ENCODE measurements around the gene ENTPD6.
"Not testable (repeated sequence)": the region's sequence is repeated elsewhere in the genome, so short reads cannot be mapped to it uniquely, and the experiment has no call there.

Gene ENTPD6

GRCh38 chr20:25195014-25195961, at the start of gene ENTPD6:
Gene ENTPD6 (plus strand): TSS chr20:25195712. CDS start chr20:25206537, 10,825 bp downstream.
- DNase-seq: peak; percentile 90 to 97 (median 94)

DNA sequence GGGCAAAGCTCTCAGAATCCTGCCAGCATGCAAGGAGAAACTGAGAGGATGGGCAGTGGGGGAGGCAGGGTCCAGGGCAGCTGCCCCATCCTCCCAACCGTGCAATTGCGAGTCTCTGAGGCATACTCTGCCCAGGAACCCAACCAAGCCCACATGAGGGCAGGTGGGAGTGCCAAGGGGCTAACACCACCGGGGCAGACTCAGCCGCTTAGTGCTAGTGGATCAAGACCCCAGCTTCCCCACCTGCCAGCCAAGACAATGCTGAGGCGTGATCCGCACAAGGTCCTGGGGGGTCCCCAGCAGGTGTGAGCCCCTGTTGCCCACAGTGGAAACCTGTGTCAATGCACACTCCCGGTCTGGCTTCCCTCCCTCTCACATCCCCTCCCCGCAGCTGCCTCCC, 48.5 kb upstream of the ENTPD6 start:
- DNase-seq: no peak

GRCh38 chr20:25147716-25148115, 47.8 kb upstream of the ENTPD6 start:
- no peak for DNase-seq

GRCh38 chr20:25148181-25148981, 47.1 kb upstream of the ENTPD6 start:
- peak in 2 of 3 donors; percentile 31 to 32 for DNase-seq

- DNase-seq: peak in 1 of 3 donors; percentile 10
Observed at GRCh38 chr20:25148982-25149846, 46.3 kb upstream of the ENTPD6 start.

- no peak for DNase-seq
Observed at GRCh38 chr20:25150016-25150415, 45.5 kb upstream of the ENTPD6 start.

DNA sequence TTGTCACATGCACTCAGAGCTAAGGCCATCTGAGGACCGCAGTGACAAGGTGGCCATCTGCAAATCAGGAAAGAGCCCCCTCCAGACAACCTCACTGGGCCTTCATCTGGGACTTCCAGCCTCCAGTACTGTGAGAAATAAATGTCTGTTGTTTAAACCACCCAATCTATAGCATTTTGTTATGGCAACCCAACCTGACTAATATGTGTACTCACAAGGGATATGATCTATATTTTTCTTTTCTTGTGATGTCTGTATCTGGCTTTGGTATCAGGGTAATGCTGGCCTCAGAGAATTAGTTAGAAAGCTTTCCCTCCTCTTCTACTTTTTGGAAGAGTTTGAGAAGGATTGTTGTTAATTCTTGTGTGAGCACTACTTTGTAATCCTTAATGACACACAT, 37.5 kb upstream of the ENTPD6 start:
- no peak for DNase-seq

GRCh38 chr20:25160467-25160866, 35.0 kb upstream of the ENTPD6 start:
- no peak for DNase-seq

DNA sequence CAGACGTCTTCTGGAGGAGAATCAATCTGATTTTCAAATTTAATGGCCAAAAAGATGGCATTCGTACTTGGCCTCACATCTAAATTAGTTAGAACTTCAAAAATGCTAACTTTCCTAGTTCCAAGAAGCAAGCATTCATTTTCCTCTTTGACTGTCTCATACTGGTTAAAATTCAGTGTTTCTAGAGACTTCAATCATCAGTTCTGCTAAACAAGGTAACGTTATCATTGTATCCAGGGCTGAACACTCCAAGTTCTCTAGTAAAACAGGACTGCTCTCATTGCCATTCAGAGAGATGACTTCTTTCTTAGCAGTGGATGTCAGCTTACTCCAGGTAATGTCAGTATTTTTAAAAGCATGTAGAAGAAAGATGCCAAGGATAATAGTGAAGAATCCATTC, 34.6 kb upstream of the ENTPD6 start:
- no peak for DNase-seq

GRCh38 chr20:25165128-25165527, 30.4 kb upstream of the ENTPD6 start:
- no peak for DNase-seq

DNA sequence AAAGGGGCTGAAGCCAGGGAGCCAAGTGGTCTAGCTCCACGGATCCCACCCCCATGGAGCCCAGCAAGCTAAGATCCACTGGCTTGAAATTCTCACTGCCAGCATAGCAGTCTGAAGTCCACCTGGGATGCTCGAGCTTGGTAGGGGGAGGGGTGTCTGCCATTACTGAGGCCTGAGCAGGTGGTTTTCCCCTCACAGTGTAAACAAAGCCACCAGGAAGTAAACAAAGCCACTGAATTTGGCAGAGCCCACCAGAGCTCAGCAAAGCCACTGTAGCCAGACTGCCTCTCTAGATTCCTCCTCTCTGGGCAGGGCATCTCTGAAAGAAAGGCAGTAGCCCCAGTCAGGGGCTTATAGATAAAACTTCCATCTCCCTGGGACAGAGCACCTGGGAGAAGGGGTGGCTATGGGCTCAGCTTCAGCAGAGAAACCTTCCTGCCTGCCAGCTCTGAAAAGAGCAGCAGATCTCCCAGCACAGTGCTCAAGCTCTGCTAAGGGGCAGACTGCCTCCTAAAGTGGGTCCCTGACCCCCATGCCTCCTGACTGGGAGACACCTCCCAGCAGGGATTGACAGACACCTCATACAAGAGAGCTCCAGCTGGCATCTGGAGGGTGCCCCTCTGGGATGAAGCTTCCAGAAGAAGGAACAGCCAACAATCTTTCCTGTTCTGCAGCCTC, 29.3 kb upstream of the ENTPD6 start:
- DNase-seq: not testable (repeated sequence)

DNA sequence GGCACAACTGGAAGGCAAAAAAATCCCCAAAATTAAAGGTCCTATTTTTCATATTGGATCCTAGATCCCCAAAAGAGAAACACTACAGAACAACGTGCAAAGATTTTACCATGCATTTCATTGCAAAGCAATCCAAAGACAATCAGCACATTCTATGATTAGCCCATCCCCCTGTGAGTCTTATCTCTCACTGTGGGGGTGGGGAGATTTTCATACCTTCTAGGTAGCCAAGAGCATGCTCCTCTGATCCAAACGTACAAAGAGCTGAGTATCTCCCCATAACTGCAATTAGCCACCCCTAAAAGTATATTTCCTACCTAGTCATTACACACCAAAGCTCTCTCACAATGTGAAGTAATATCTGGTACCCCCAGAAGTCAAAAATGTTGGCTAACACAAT, 22.2 kb upstream of the ENTPD6 start:
- DNase-seq: no peak

GRCh38 chr20:25173886-25174308, 21.6 kb upstream of the ENTPD6 start:
- no peak for DNase-seq

- DNase-seq: no peak
Observed at GRCh38 chr20:25176184-25176583, 19.3 kb upstream of the ENTPD6 start.

GRCh38 chr20:25177890-25178321, 17.6 kb upstream of the ENTPD6 start:
- DNase-seq: no peak

DNA sequence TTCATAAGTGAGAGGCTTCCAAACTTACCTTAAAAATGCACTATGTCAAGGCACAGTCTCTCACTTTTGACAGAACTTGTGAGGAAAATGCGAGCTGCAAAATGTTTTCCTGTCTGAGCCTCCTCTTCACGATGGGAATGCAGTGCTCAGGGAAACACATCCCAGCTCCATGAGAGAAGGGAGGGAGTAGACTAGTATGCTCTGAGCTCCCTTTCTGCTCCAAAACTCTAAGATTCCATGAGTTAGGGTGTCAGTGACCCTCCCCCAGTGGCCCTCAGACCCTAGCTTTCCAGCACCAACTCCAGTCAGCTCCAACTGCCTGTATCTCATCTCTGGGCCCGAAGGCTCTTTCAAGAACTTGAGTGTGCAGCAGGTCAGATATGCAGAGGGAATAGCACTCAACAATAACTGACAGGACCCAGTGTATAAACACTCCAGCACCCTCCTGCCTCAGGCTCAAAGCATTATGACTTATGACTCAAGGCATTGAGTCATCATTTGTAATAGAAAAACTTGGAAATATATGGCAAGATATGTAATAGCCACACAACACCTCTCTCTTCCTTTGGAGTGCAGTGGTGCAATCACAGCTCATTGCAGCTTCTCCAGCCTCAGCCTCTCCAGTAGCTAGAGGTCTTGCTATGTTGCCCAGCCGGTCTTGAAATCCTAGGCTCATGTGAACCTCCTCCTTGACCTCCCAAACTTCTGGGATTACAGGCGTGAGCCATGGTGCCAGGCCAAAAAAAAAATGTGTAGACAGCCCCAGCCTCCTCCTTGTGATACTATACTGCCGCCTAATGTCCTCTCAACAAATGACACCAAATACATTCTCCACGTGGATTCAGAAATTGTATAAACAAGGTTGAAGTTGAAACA, 16.7 kb upstream of the ENTPD6 start:
- peak; percentile 51 to 67 (median 63) for DNase-seq

GRCh38 chr20:25179439-25180089, 15.9 kb upstream of the ENTPD6 start:
- no peak for DNase-seq

- not testable (repeated sequence) for DNase-seq
Observed at GRCh38 chr20:25184391-25184790, 11.1 kb upstream of the ENTPD6 start.

DNA sequence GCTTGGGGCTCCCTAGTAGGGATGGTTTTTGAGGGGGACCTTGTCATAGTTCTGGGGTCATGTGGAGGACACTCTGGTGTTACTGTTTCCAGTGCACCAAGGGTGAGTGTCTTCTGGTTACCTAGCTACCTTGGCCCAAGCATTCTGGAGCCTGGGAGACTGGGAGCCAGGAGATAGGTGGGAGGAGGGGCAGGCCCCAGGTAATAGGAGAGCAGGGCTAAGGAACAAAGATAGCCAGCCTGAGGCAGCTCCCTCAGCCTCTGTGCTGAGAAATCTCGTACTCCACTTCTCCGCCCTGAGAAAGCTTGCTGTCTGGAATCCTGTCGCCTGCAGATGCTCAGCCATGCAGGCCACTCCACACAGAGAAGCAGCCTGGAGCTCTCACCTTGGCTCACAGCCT, 8.3 kb upstream of the ENTPD6 start:
- no peak for DNase-seq

DNA sequence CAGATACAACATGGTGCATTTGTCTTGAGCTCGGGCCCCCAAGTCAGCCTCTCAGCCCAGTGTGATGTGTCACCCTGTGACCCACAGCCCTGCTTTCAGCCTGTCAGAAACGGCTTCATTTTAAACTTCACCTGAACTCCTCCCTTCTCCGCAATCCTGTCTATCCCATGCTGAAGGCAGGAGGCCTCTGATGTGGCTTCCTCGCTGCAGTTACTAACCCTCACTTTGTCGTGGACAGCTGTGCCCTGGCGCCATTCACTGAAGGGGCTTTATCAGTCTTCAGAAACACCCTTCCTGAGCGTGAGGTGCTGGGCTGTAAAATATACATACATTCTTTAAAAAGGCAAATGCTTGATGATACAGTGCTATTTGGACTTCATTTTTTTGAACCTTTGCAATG, 7.9 kb upstream of the ENTPD6 start:
- no peak for DNase-seq
